ENCODE results near the gene MAP2K2. TPM values are rescaled to one million over a fixed set of nuclear protein-coding genes. Genes with fewer than 3 reads are reported as not detected.

MAP2K2 gene
- total RNA-seq, 2 donors from 2014 or later, result 211 to 260 TPM

- DNase-seq, result peak; percentile 36
- no peak for TF ChIP-seq CTCF (IDR thresholded peaks at IDR 0.05)
- H3K9ac ChIP-seq (ENCODE audit: low read depth in 2 of 2, low read length in 2 of 2), result peak overlapping the region in 1 of 2 donors; percentile 21
- H3K4me1 ChIP-seq, result peaks cover 17% of the 10 kb centered on the region
- H3K36me3 ChIP-seq, result no peaks in the 10 kb centered on the region
- no peaks in the 10 kb centered on the region for H3K9me3 ChIP-seq
- H3K27ac ChIP-seq, result peak overlapping the region; percentile 25
- no peak overlapping the region for H3K4me3 ChIP-seq
- intact Hi-C loops (cut with DNase I), result no loop called here
- H3K27me3 ChIP-seq, result no peaks in the 10 kb centered on the region
Observed at GRCh38 chr19:4089400-4089908, 34.5 kb downstream of the MAP2K2 start.

- intact Hi-C loops (cut with DNase I), result no loop called here
- DNase-seq, result peak; percentile 29
- Histone ChIP-seq H3K27ac (peak overlapping the region; percentile 25), H3K36me3 (no peaks in the 10 kb centered on the region), H3K9ac (ENCODE audit: low read depth in 2 of 2, low read length in 2 of 2) (peak overlapping the region in 1 of 2 donors; percentile 21), H3K4me1 (peaks cover 18% of the 10 kb centered on the region), H3K27me3 (no peaks in the 10 kb centered on the region), H3K4me3 (no peak overlapping the region), H3K9me3 (no peaks in the 10 kb centered on the region)
- no peak for TF ChIP-seq CTCF (IDR thresholded peaks at IDR 0.05)
Observed at GRCh38 chr19:4088975-4089374, 34.9 kb downstream of the MAP2K2 start.

- no peak for TF ChIP-seq CTCF (IDR thresholded peaks at IDR 0.05)
- intact Hi-C loops (cut with DNase I), result no loop called here
- H3K4me3 ChIP-seq, result no peak overlapping the region
- peaks cover 26% of the 10 kb centered on the region for H3K4me1 ChIP-seq
- H3K27me3 ChIP-seq, result no peaks in the 10 kb centered on the region
- no peak overlapping the region for H3K27ac ChIP-seq
- H3K36me3 ChIP-seq, result no peaks in the 10 kb centered on the region
- peak overlapping the region in 1 of 2 donors; percentile 24 for H3K9ac ChIP-seq (ENCODE audit: low read depth in 2 of 2, low read length in 2 of 2)
- no peaks in the 10 kb centered on the region for H3K9me3 ChIP-seq
- DNase-seq, result no peak
Observed at GRCh38 chr19:4087787-4088679, 35.9 kb downstream of the MAP2K2 start.

GRCh38 chr19:4086411-4086867 lies 37.5 kb downstream of the MAP2K2 start:
- peak; percentile 88 for DNase-seq
- intact Hi-C loops (cut with DNase I), result no loop called here
- H3K27me3 ChIP-seq, result no peaks in the 10 kb centered on the region
- TF ChIP-seq CTCF (IDR thresholded peaks at IDR 0.05), result no peak
- no peaks in the 10 kb centered on the region for H3K9me3 ChIP-seq
- H3K9ac ChIP-seq (ENCODE audit: low read depth in 2 of 2, low read length in 2 of 2), result peak overlapping the region; percentile 50 to 55
- H3K4me3 ChIP-seq, result no peak overlapping the region
- H3K27ac ChIP-seq, result peak overlapping the region; percentile 86
- H3K4me1 ChIP-seq, result peaks cover 26% of the 10 kb centered on the region
- no peaks in the 10 kb centered on the region for H3K36me3 ChIP-seq

GRCh38 chr19:4084547-4084877 lies 39.4 kb downstream of the MAP2K2 start:
- H3K27ac ChIP-seq, result peak overlapping the region; percentile 77

More at GRCh38 chr19:4084547-4084877, 39.4 kb downstream of the MAP2K2 start:
- Histone ChIP-seq H3K9me3 (no peaks in the 10 kb centered on the region), H3K36me3 (no peaks in the 10 kb centered on the region), H3K27me3 (no peaks in the 10 kb centered on the region), H3K4me1 (peaks cover 26% of the 10 kb centered on the region), H3K9ac (ENCODE audit: low read depth in 2 of 2, low read length in 2 of 2) (peak overlapping the region; percentile 70 to 73), H3K4me3 (no peak overlapping the region)
- intact Hi-C loops (cut with DNase I), result no loop called here
- no peak for TF ChIP-seq CTCF (IDR thresholded peaks at IDR 0.05)
- no peak for DNase-seq
